Vagina (tissue), 2 donors: ENCODE results near the gene AGL. TPM values are rescaled to one million over a fixed set of nuclear protein-coding genes. Genes with fewer than 3 reads are reported as not detected.
A peak's percentile ranks its signal among the peaks of the same experiment; 100 is the strongest.
"Not testable (repeated sequence)": the region's sequence is repeated elsewhere in the genome, so short reads cannot be mapped to it uniquely, and the experiment has no call there.

Experiments used
- DNase-seq, 2 donors: peaks; one replicate each; pipeline ENCODE4 v3.0.0-alpha.2; 2017; ENCODE audit errors: extremely low spot score in 2 of 2
- H3K27ac ChIP-seq: fragments of 200-600 bp; sonication (generic); one replicate; pipeline ENCODE4 v1.5.1; 2019
- H3K27me3 ChIP-seq: fragments of 200-600 bp; sonication (generic); one replicate; pipeline ENCODE4 v1.5.1; 2019
- H3K36me3 ChIP-seq, 2 donors: fragments of 200-600 bp; sonication (generic); one replicate each; pipeline ENCODE4 v1.5.1; 2017 to 2019
- H3K4me1 ChIP-seq: fragments of 200-600 bp; sonication (generic); one replicate; pipeline ENCODE4 v1.5.1; 2019
- H3K4me3 ChIP-seq, 2 donors: fragments of 200-600 bp; sonication (generic); 1 replicate in 1 of 2; 2 replicates in 1 of 2; pipeline ENCODE4 v1.5.1; 2016 to 2019
- H3K9me3 ChIP-seq: fragments of 200-600 bp; sonication (generic); one replicate; pipeline ENCODE4 v1.5.1; 2019
- POLR2A ChIP-seq, 2 donors: fragments of 450-650 bp; IDR thresholded peaks; one replicate each; pipeline ENCODE4 v1.6.1; 2017; ENCODE audit warnings: antibody characterized with exemption in 2 of 2, mild to moderate bottlenecking in 2 of 2, moderate library complexity in 2 of 2
- POLR2AphosphoS5 ChIP-seq, 2 donors: sonication (generic); formaldehyde crosslinking; IDR thresholded peaks; one replicate each; pipeline ENCODE4 v1.9.0; 2017; ENCODE audit warnings: antibody characterized with exemption in 2 of 2, mild to moderate bottlenecking in 2 of 2, low read depth in 1 of 2; ENCODE audit not compliant: insufficient read depth in 1 of 2
- intact Hi-C: fragments of 100-400 bp; cut with DNase I; formaldehyde crosslinking; loops from one replicate; pipeline ENCODE4 v1.15.1; 2023
- total RNA-seq: library from RNA; depleted of rRNA; stranded (reverse); fragments of >200 nt; gene quantifications from one replicate; pipeline ENCODE4 v1.2.3, GENCODE V29; 2016
- TF ChIP-seq, protein P1 (sequence below), 3 experiments: fragments of 450-650 bp in 2 of 3; fragments of 200-600 bp in 1 of 3; sonication (generic) in 1 of 3; IDR thresholded peaks; one replicate each; pipeline ENCODE4 v1.5.1; 2017 to 2019; ENCODE audit warnings: antibody characterized with exemption in 3 of 3, mild to moderate bottlenecking in 2 of 3, moderate library complexity in 2 of 3

AGL gene
- total RNA-seq, 1 donor from 2014 or later, result 14.0 TPM

DNA sequence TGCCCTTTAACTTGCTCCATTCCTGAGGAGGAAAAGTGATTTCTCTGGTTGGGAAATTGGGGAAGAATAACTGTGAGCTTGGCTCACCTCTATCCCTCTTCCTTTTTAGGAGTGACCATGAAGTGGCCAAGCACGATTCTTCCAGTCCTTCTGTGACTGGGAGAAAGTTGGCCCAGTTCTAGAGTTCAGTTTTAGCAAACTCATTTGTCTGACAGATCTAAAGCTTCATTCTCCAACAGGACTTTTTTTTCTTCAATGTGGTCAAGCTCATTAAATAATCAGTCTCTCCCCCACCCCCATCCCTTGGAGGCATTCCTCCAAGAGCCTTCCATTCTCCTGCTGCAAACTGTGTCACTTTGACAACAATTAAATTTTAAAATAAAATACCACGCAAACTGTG lies 6.4 kb upstream of the AGL start:
- Histone ChIP-seq H3K4me1 (no peaks in the 10 kb centered on the region), H3K27me3 (no peaks in the 10 kb centered on the region), H3K36me3 (no peaks in the 10 kb centered on the region), H3K9me3 (no peaks in the 10 kb centered on the region), H3K27ac (no peak overlapping the region), H3K4me3 (no peak overlapping the region)
- DNase-seq, result no peak
- TF ChIP-seq, protein P1, sequence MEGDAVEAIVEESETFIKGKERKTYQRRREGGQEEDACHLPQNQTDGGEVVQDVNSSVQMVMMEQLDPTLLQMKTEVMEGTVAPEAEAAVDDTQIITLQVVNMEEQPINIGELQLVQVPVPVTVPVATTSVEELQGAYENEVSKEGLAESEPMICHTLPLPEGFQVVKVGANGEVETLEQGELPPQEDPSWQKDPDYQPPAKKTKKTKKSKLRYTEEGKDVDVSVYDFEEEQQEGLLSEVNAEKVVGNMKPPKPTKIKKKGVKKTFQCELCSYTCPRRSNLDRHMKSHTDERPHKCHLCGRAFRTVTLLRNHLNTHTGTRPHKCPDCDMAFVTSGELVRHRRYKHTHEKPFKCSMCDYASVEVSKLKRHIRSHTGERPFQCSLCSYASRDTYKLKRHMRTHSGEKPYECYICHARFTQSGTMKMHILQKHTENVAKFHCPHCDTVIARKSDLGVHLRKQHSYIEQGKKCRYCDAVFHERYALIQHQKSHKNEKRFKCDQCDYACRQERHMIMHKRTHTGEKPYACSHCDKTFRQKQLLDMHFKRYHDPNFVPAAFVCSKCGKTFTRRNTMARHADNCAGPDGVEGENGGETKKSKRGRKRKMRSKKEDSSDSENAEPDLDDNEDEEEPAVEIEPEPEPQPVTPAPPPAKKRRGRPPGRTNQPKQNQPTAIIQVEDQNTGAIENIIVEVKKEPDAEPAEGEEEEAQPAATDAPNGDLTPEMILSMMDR (IDR thresholded peaks at IDR 0.05), result no peak
- no peak for TF ChIP-seq POLR2A (IDR thresholded peaks at IDR 0.05)
- no peak for TF ChIP-seq POLR2AphosphoS5 (IDR thresholded peaks at IDR 0.05; ENCODE audit: insufficient read depth in 1 of 2, low read depth in 1 of 2)
- intact Hi-C loops, result no loop called here

DNA sequence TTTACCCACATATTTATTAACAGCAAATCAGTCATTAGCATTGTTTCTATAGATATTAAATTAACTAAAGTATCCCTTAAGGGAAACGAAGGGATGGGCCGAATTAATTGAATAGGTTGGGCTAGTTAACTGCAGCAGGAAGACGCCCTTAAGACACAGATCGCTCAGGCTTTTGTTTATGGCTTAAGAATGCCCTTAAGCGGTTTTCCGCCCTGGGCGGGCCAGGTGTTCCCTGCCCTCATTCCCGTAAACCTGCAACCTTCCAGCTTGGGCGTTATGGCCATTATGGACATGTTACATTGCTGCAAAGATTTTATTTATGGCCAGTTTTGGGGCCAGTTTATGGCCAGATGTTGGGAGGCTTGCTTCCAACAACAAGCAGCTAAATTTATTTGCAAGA lies 5.0 kb upstream of the AGL start:
- H3K27me3 ChIP-seq, H3K27ac ChIP-seq, H3K9me3 ChIP-seq, H3K36me3 ChIP-seq, H3K4me3 ChIP-seq, H3K4me1 ChIP-seq, intact Hi-C loops, DNase-seq: not testable (repeated sequence)

DNA sequence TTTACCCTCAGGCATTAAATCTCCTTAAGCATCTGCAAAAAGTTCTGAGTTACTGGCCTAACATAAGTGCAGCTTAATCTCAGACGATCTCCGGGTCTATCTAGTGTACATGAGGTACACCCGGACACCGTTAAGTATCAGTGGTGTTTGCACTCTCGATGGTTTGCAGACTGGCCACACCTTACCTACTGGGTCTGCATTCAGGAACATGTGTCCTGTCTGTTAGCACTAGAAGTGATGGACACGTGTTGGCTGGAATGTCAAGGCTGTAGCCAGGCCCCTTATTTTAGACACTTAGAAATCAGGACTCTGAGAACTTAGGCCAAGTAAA lies 783 bp upstream of the AGL start:
- peaks cover 16% of the 10 kb centered on the region for H3K4me1 ChIP-seq
- no peaks in the 10 kb centered on the region for H3K9me3 ChIP-seq
- intact Hi-C loops, result no loop called here
- no peaks in the 10 kb centered on the region for H3K27me3 ChIP-seq
- H3K4me3 ChIP-seq, result peak overlapping the region; percentile 61 to 73
- H3K27ac ChIP-seq, result peak overlapping the region; percentile 79
- DNase-seq, result no peak
- TF ChIP-seq POLR2A (IDR thresholded peaks at IDR 0.05) (no peak), POLR2AphosphoS5 (IDR thresholded peaks at IDR 0.05; ENCODE audit: insufficient read depth in 1 of 2, low read depth in 1 of 2) (no peak)
- TF ChIP-seq, protein P1 (IDR thresholded peaks at IDR 0.05), result no peak
- no peaks in the 10 kb centered on the region for H3K36me3 ChIP-seq

DNA sequence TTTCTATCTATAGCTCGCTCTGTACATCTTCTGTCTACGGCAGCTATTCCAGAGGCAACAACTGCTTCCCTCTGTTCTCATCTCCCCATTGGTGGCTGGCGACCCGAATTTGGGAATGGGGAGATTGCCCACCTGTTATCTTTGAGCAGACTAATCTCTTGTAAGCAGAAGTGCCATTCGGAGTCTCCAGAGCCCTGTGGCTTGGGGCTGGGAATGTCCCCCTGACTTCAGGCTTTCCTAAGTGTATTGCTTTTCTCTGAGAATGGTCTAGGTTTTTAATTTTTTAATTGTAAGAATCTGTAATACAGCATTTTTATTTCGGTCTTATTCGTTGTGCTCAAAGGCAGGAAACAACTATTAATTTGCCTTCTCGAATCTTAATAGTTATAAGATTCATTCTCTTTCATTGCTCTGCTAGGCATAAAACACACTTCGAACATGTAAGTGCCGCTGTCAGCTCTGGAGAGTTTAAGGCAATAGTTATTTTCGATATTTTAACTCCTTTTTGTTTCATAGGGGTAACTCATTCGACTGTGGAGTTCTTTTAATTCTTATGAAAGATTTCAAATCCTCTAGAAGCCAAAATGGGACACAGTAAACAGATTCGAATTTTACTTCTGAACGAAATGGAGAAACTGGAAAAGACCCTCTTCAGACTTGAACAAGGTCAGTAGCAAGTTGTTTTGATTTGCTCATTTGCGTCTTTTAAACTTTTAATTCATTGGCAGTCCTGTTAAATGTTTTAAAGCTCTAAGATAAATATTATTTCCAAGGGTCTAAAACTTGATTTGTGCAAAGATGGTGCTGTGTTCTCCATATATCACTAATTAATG lies 514 bp downstream of the AGL start:
- Histone ChIP-seq H3K36me3 (no peaks in the 10 kb centered on the region), H3K4me1 (peaks cover 16% of the 10 kb centered on the region), H3K9me3 (no peaks in the 10 kb centered on the region), H3K4me3 (peak overlapping the region; percentile 61 to 73), H3K27me3 (no peaks in the 10 kb centered on the region), H3K27ac (peak overlapping the region; percentile 79)
- intact Hi-C loops, result no loop called here
- no peak for DNase-seq
- TF ChIP-seq POLR2A (IDR thresholded peaks at IDR 0.05), result no peak
- TF ChIP-seq, protein P1 (IDR thresholded peaks at IDR 0.05), result no peak
- TF ChIP-seq POLR2AphosphoS5 (IDR thresholded peaks at IDR 0.05; ENCODE audit: insufficient read depth in 1 of 2, low read depth in 1 of 2), result no peak

DNA sequence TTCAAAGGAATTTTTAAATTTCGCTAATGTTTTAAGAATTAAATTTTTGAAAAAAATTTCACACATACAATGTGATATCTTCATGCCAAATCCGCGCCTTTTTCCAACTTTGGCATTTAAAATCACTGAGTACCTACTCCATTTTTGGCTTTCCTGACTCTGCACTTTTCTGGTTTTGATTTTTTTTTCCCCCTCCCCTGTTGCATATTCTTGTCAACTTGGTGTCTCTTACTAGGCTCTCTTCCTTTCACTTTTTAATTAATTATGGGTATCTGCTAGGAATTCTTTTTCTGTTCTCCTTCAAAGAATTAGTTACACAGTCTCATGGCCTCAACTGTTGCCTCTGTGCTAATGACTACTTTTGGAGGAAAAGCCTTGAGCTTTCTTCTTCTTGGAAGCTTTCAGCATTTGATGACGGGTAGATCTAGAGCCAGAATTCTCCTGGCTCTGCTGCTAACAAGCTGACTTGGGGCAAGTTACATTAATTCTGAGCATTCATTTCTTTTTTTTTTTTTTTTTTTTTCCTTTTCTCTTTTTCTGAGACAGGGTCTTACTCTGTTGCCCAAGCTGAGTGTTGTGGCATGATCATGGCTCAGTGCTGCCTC lies 1.8 kb downstream of the AGL start:
- H3K27me3 ChIP-seq, result no peaks in the 10 kb centered on the region
- H3K27ac ChIP-seq, result no peak overlapping the region
- H3K4me1 ChIP-seq, result peaks cover 16% of the 10 kb centered on the region
- no peak for DNase-seq
- H3K9me3 ChIP-seq, result no peaks in the 10 kb centered on the region
- no peaks in the 10 kb centered on the region for H3K36me3 ChIP-seq
- H3K4me3 ChIP-seq, result no peak overlapping the region
- TF ChIP-seq POLR2A (IDR thresholded peaks at IDR 0.05), result no peak
- no peak for TF ChIP-seq POLR2AphosphoS5 (IDR thresholded peaks at IDR 0.05; ENCODE audit: insufficient read depth in 1 of 2, low read depth in 1 of 2)
- TF ChIP-seq, protein P1 (IDR thresholded peaks at IDR 0.05), result no peak
- intact Hi-C loops, result no loop called here
